ENCODE data around the gene SAMD8. TPM values are rescaled to one million over a fixed set of nuclear protein-coding genes. Genes with fewer than 3 reads are reported as not detected.

The SAMD8 gene
- total and polyA plus RNA-seq, 10 of the 15 experiments (the other 5 are each of a cell fraction or from before 2014, with no cell fraction given), result 2.8 to 26.0 (median 9.3) TPM

GRCh38 chr10:75068523-75068922 lies 42.9 kb upstream of the SAMD8 start:
- 53% methylated on average over 6 of the region's 6 CpGs for WGBS (ENCODE audit: insufficient coverage, insufficient replicate concordance, low lambda C conversion rate, missing lambda C conversion rate)
- Histone ChIP-seq H3K27me3 (replicated peaks in 1 of 2; ENCODE audit: control insufficient read depth in 2 of 2, insufficient read depth in 2 of 2, low read length in 1 of 2) (no peaks in the 10 kb centered on the region), H4K20me1 (ENCODE audit: control insufficient read depth, insufficient read depth) (no peaks in the 10 kb centered on the region), H3K4me1 (ENCODE audit: control insufficient read depth, insufficient read depth, low read length) (no peaks in the 10 kb centered on the region), H3K4me2 (ENCODE audit: control insufficient read depth, insufficient read depth) (no peak overlapping the region), H3K9me3 (replicated peaks; ENCODE audit: control insufficient read depth, insufficient read depth, low read length) (no peaks in the 10 kb centered on the region), H3K9ac (ENCODE audit: control insufficient read depth, insufficient read depth, low read length) (no peak overlapping the region), H3K4me3 (no peak overlapping the region), H2AFZ (ENCODE audit: control insufficient read depth, low read depth, low read length) (no peak overlapping the region), H3K79me2 (ENCODE audit: control insufficient read depth, insufficient read depth, low read length) (no peaks in the 10 kb centered on the region), H3K27ac (ENCODE audit: control insufficient read depth, insufficient read depth) (no peak overlapping the region), H3K36me3 (ENCODE audit: control insufficient read depth in 2 of 2, insufficient read depth in 2 of 2, low read length in 1 of 2) (no peaks in the 10 kb centered on the region)
- SMC1A ChIA-PET (ENCODE audit: uncharacterized antibody, unreplicated experiment), result no interaction called here
- TF ChIP-seq CUX1 (IDR thresholded peaks at IDR 0.05; ENCODE audit: insufficient replicate concordance, low read depth, low read length) (no peak), BCL11A (IDR thresholded peaks at IDR 0.05; ENCODE audit: low read depth, low read length) (no peak), E2F8 (IDR thresholded peaks at IDR 0.05; ENCODE audit: low read depth, partially characterized antibody) (no peak), FOXK2 (IDR thresholded peaks at IDR 0.05) (no peak)
- no peak for FAIRE-seq
- in situ Hi-C loops (cut with MboI) (no loop called here), intact Hi-C loops (cut with micrococcal nuclease; ENCODE audit: unreplicated experiment) (no loop called here)
- RAD21 ChIA-PET (ENCODE audit: unreplicated experiment), result interaction anchor here (0.5 kb wide), 1 partner anchor 765 kb away, joined by 3 read pairs; no protein-coding TSS in a partner anchor
- no peak for ATAC-seq
- no TSS peak for BruUV-seq (replicated peaks)
- CTCF ChIA-PET, result interaction anchor here (1.3 kb wide), 1 partner anchor 30 kb away, joined by 5 read pairs; no protein-coding TSS in a partner anchor
- POLR2A ChIA-PET, result no interaction called here
- DNase-seq (ENCODE audit: low read depth, low spot score), result no peak

All from GM12878 (cell line).